ENCODE measurements around the gene GTF2A1L.

The GTF2A1L gene

DNA sequence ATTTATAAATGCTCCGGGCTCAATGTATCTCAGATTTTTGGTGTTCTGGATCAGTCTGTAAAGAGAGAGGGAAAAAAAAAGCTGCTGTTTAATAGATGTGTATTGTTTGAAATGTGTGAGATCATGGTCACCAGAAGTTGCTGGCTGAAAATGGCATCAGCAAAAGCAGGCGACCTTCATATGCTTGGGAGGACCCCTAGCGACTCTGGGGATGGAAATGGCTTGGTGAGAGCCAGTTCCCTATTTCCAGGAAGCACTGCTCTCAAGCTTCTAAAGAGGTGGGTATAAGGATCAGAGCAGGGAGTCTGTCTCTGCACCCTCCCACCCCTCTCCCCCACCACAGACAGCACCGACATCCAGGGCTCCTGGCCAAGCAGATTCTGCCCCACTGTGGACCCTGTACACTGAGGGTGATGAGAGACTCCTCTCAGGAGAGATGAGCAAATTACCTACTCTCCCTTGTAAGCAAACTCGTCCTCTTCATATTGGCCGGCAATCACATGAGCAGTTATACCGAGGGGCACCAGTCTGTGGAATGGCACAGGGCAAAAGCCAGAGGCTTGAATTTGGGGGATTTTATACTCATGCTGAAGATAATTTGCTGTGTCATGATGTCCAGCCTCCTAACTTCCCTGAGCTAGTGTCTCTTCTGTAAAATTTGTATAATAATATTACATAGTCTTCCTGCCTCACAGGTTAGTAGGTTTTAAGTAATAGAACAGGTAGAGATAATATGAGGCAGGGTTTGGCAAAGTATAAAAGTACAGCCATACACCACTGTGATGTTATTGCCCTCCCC, 108.2 kb downstream of the GTF2A1L start:
- DNase-seq, result no peak
- Histone ChIP-seq H3K4me2 (ENCODE audit: low read depth, low read length) (no peak overlapping the region), H3K79me2 (ENCODE audit: low read length) (no peaks in the 10 kb centered on the region), H3K27ac (ENCODE audit: low read length) (no peak overlapping the region), H3K4me1 (ENCODE audit: low read length) (no peaks in the 10 kb centered on the region), H2AFZ (ENCODE audit: low read length) (no peak overlapping the region), H3K36me3 (replicated peaks; ENCODE audit: insufficient read depth, low read length) (no peaks in the 10 kb centered on the region), H4K20me1 (ENCODE audit: insufficient read depth, low read length) (no peaks in the 10 kb centered on the region), H3F3A (ENCODE audit: insufficient read depth, low read length) (no peaks in the 10 kb centered on the region), H3K4me3 (ENCODE audit: low read length) (no peak overlapping the region), H3K9me2 (replicated peaks; ENCODE audit: insufficient read depth, low read length) (no peaks in the 10 kb centered on the region), H3K9ac (ENCODE audit: low read length) (no peak overlapping the region), H3K9me3 (replicated peaks; ENCODE audit: insufficient read depth, low read length) (no peaks in the 10 kb centered on the region), H3K27me3 (replicated peaks; ENCODE audit: insufficient read depth, low read length) (no peaks in the 10 kb centered on the region)
- TF ChIP-seq EZH2 (optimal IDR thresholded peaks at IDR 0.05; ENCODE audit: low read depth, low read length) (no peak), EZH2phosphoT487 (IDR thresholded peaks at IDR 0.05; ENCODE audit: low read length) (no peak)
- TF ChIP-seq, protein P1, sequence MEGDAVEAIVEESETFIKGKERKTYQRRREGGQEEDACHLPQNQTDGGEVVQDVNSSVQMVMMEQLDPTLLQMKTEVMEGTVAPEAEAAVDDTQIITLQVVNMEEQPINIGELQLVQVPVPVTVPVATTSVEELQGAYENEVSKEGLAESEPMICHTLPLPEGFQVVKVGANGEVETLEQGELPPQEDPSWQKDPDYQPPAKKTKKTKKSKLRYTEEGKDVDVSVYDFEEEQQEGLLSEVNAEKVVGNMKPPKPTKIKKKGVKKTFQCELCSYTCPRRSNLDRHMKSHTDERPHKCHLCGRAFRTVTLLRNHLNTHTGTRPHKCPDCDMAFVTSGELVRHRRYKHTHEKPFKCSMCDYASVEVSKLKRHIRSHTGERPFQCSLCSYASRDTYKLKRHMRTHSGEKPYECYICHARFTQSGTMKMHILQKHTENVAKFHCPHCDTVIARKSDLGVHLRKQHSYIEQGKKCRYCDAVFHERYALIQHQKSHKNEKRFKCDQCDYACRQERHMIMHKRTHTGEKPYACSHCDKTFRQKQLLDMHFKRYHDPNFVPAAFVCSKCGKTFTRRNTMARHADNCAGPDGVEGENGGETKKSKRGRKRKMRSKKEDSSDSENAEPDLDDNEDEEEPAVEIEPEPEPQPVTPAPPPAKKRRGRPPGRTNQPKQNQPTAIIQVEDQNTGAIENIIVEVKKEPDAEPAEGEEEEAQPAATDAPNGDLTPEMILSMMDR (IDR thresholded peaks at IDR 0.05; ENCODE audit: low read length), result no peak

DNA sequence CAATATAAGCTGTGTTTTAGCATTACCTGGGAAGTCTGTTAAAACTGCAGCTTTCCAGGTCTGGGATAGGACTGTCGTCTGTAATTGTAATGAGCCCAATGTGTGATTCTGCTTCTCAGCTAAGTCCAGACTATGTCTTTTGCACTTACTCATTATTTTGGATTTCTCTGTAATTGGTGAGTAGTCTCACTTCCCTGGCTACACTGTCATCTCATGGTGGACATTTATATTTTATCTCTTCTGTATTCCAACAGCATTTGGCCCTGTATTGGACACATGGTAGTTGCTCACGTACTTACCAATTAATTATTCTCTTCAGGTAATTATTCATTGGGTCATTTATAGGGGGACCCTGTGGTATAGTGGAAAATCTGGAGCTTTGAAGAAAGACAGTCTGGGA, 109.9 kb downstream of the GTF2A1L start:
- Histone ChIP-seq H3K79me2 (ENCODE audit: low read length) (no peaks in the 10 kb centered on the region), H4K20me1 (ENCODE audit: insufficient read depth, low read length) (no peaks in the 10 kb centered on the region), H3K9me3 (replicated peaks; ENCODE audit: insufficient read depth, low read length) (no peaks in the 10 kb centered on the region), H3K36me3 (replicated peaks; ENCODE audit: insufficient read depth, low read length) (no peaks in the 10 kb centered on the region), H3K9me2 (replicated peaks; ENCODE audit: insufficient read depth, low read length) (no peaks in the 10 kb centered on the region), H3K27me3 (replicated peaks; ENCODE audit: insufficient read depth, low read length) (no peaks in the 10 kb centered on the region), H3K4me1 (ENCODE audit: low read length) (no peaks in the 10 kb centered on the region), H3K4me2 (ENCODE audit: low read depth, low read length) (no peak overlapping the region), H3F3A (ENCODE audit: insufficient read depth, low read length) (no peaks in the 10 kb centered on the region), H3K27ac (ENCODE audit: low read length) (no peak overlapping the region), H3K9ac (ENCODE audit: low read length) (no peak overlapping the region), H2AFZ (ENCODE audit: low read length) (no peak overlapping the region), H3K4me3 (ENCODE audit: low read length) (no peak overlapping the region)
- TF ChIP-seq EZH2phosphoT487 (IDR thresholded peaks at IDR 0.05; ENCODE audit: low read length) (no peak), EZH2 (optimal IDR thresholded peaks at IDR 0.05; ENCODE audit: low read depth, low read length) (no peak)
- TF ChIP-seq, protein P1 (IDR thresholded peaks at IDR 0.05; ENCODE audit: low read length), result no peak
- no peak for DNase-seq

DNA sequence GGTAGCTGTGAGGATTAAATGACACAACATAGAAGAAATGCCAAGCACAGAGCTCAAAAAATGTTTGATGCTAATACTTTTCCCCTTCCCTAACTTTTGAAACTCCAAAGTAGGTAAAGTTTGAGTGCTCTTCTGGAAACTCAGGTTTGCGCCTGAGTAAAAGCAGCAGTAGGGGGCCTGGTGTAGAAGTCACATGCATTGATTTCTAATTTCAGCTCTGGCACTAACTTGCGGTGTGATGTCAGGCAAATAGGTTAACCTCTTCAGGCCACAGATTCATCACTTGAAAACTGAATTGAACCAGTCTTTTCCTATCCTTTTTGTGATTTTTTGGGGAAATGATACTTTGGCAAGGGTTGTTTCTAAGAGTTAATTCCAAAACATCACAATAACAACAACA, 110.6 kb downstream of the GTF2A1L start:
- no peaks in the 10 kb centered on the region for H3F3A ChIP-seq (ENCODE audit: insufficient read depth, low read length)
- no peaks in the 10 kb centered on the region for H3K9me2 ChIP-seq (replicated peaks; ENCODE audit: insufficient read depth, low read length)
- H3K4me1 ChIP-seq (ENCODE audit: low read length), result no peaks in the 10 kb centered on the region
- H3K9me3 ChIP-seq (replicated peaks; ENCODE audit: insufficient read depth, low read length), result no peaks in the 10 kb centered on the region
- no peak overlapping the region for H3K4me2 ChIP-seq (ENCODE audit: low read depth, low read length)
- no peak overlapping the region for H2AFZ ChIP-seq (ENCODE audit: low read length)
- no peaks in the 10 kb centered on the region for H3K79me2 ChIP-seq (ENCODE audit: low read length)
- no peaks in the 10 kb centered on the region for H3K36me3 ChIP-seq (replicated peaks; ENCODE audit: insufficient read depth, low read length)
- no peaks in the 10 kb centered on the region for H3K27me3 ChIP-seq (replicated peaks; ENCODE audit: insufficient read depth, low read length)
- TF ChIP-seq, protein P1 (IDR thresholded peaks at IDR 0.05; ENCODE audit: low read length), result no peak
- TF ChIP-seq EZH2phosphoT487 (IDR thresholded peaks at IDR 0.05; ENCODE audit: low read length) (no peak), EZH2 (optimal IDR thresholded peaks at IDR 0.05; ENCODE audit: low read depth, low read length) (no peak)
- H3K9ac ChIP-seq (ENCODE audit: low read length), result no peak overlapping the region
- no peak for DNase-seq
- no peaks in the 10 kb centered on the region for H4K20me1 ChIP-seq (ENCODE audit: insufficient read depth, low read length)
- H3K27ac ChIP-seq (ENCODE audit: low read length), result no peak overlapping the region
- H3K4me3 ChIP-seq (ENCODE audit: low read length), result no peak overlapping the region
